GM18519 (cell line): ENCODE results near the gene ETS2.

Source experiments
- ATAC-seq: cut with Tn5 transposase; IDR thresholded peaks from one replicate; pipeline ENCODE4 v1.9.1; 2021; ENCODE audit warnings: mild to moderate bottlenecking, moderate library complexity; ENCODE audit not compliant: unreplicated experiment, low FRiP score

ETS2 gene

GRCh38 chr21:38853421-38853919 is 47.7 kb downstream of the ETS2 start:
- no peak for ATAC-seq

DNA sequence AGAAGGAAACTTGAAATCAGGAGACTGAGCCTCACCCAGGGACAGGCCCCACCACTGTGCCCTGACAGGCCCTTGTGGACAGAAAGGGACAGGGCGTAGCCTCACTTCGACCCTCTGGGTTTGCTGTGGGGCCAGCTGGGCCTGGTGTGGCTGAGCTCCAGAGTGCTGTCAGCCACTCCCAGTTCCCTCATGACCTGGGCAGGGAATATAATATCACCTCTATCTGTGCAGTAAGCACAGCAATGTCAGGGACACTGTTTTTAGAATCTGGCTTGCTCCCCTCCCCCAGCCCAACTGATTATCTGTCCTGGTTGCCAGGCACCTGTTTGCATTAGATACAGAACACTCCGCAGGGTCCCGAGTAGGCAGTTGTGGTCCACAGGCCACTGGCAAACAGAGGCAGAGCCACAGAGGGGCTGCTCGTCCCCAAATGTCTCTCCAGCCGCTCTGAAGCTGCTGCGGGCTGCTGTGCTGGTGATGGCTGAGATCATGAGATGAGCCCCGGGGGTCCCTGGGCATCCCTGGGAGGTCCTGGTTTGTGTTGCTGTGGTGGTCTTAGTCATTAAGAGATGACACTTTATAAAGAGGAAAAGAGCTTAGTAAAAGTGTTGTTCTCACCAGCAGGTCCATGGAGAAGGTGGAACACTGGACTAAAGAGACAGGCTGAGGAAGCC is 51.6 kb downstream of the ETS2 start:
- ATAC-seq, result no peak

- ATAC-seq, result no peak
Observed at GRCh38 chr21:38858026-38858811, 52.5 kb downstream of the ETS2 start.

GRCh38 chr21:38858812-38859205 is 53.1 kb downstream of the ETS2 start:
- ATAC-seq, result no peak

DNA sequence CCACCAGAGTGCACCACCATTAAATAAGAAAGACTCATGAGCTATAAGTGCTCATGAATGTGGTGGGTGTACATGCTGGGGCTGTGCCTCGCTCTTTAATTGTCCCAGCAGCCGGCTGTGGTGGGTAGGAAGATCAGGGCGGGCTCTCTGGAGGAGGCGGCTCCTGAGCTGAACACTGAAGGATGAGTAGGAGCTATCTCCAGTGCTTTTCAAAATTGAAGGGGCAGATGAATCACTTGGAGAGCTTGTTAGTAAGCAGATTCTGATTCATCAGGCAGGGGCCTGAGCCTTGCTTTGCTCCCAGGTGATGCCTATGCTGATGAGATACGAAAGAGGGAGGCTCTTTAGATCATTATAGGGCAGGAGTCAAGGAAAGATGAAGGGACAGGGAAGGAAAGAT is 54.1 kb downstream of the ETS2 start:
- no peak for ATAC-seq

GRCh38 chr21:38861056-38861455 is 55.3 kb downstream of the ETS2 start:
- ATAC-seq, result no peak

DNA sequence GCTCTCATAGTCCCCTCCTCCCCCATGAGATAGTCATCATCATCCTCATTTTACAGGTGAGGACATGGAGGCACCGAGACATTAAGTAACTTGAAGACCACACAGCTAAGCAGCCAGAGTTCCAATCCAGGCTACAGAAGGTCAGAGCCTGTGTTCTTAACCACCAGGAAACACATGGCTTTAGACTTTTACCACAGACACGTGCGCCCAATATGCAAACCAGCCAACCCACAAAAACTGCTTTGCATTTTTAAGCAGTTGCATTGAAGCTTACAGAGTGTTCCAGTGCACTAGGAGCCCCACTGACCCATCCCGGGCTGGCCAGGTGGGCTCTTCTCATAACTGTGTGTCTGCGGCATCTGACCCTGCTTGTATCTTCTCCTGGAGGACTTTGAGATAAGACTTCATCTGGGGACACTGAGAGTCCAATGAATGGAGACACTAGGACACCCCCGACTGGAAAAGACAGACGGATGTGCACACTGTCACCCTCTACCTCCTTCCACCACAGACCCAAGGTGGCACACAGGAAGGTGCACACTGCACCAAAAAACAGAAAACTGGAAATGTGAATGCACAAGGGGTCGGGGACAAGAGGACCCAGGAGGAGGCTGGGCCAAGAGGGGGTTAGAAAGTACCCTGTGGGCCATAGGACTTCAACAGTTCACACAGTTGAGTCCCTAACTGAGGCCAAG is 56.4 kb downstream of the ETS2 start:
- ATAC-seq, result peak; percentile 61

GRCh38 chr21:38863291-38863690 is 57.6 kb downstream of the ETS2 start:
- no peak for ATAC-seq

- ATAC-seq, result no peak
Observed at GRCh38 chr21:38863843-38864363, 58.2 kb downstream of the ETS2 start.

- ATAC-seq, result no peak
Observed at GRCh38 chr21:38864964-38865363, 59.2 kb downstream of the ETS2 start.

DNA sequence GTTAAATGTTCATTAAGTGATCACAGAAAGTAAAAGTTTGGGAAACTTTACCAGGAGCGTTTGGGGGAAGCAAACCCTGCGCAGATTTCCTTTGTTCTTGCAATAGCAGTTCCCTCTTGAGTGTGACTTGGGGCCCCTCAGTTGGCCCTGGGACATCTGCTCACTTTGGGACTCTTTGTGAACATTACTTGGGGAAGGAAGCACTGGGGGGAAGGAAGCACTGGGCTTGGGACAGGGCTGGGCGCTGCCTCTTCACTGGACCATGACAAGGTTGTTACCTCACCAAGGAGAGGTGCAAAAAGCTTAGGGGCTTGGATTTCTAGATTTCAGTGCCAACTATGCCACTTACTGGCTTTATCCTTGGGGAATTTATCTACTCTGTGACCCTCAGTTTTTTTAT is 63.5 kb downstream of the ETS2 start:
- ATAC-seq, result no peak

- ATAC-seq, result no peak
Observed at GRCh38 chr21:38869946-38870345, 64.2 kb downstream of the ETS2 start.
